Measurements from ENCODE around the gene HLA-DQB1.

HLA-DQB1 gene

GRCh38 chr6:32622545-32623401, 43.7 kb downstream of the HLA-DQB1 start:
- no CpG with 5 or more reads among the region's 1 CpG for WGBS
- H3K27me3 ChIP-seq (ENCODE audit: control insufficient read depth in 1 of 2, insufficient read depth in 1 of 2, low read length in 2 of 2): no peaks in the 10 kb centered on the region
- H3K23ac ChIP-seq (ENCODE audit: low read length in 2 of 2): no peak overlapping the region
- H2BK15ac ChIP-seq (ENCODE audit: low read depth, poor library complexity, severe bottlenecking): no peak overlapping the region
- H2AK5ac ChIP-seq (ENCODE audit: low read length, severe bottlenecking): no peak overlapping the region
- no peaks in the 10 kb centered on the region for H3K4me1 ChIP-seq (ENCODE audit: control insufficient read depth, insufficient read depth, low read depth, low read length)
- H2BK5ac ChIP-seq (ENCODE audit: low read depth, low read length, poor library complexity, severe bottlenecking): no peak overlapping the region
- peaks cover 6% of the 10 kb centered on the region for H3K9me3 ChIP-seq (ENCODE audit: control insufficient read depth, low read length)
- H3K4me2 ChIP-seq (ENCODE audit: low read length, poor library complexity, severe bottlenecking): no peak overlapping the region
- no peak overlapping the region for H3K27ac ChIP-seq (ENCODE audit: low read length, poor library complexity, severe bottlenecking)
- H2BK120ac ChIP-seq (ENCODE audit: low read depth, low read length): no peak overlapping the region
- no peak overlapping the region for H3K9ac ChIP-seq (ENCODE audit: low read length)
- no peaks in the 10 kb centered on the region for H3K36me3 ChIP-seq (ENCODE audit: control insufficient read depth in 1 of 2, insufficient read depth in 2 of 2, low read depth in 1 of 2, low read length in 2 of 2)
- no peak overlapping the region for H3K18ac ChIP-seq (ENCODE audit: low read depth in 1 of 2, low read length in 2 of 2)
- no peak overlapping the region for H2BK12ac ChIP-seq (ENCODE audit: low read length in 2 of 2)
- H3K14ac ChIP-seq (ENCODE audit: low read length in 2 of 2): no peak overlapping the region
- H4K8ac ChIP-seq (ENCODE audit: low read length): no peak overlapping the region
- H3K4ac ChIP-seq (ENCODE audit: low read depth in 1 of 2, low read length in 2 of 2): no peak overlapping the region
- H3K4me3 ChIP-seq (ENCODE audit: insufficient read depth in 1 of 2, low read depth in 1 of 2, low read length in 2 of 2): no peak overlapping the region
- DNase-seq: peak; percentile 32
- H2AFZ ChIP-seq (ENCODE audit: low read depth, low read length): no peak overlapping the region
- H4K91ac ChIP-seq (ENCODE audit: low read length): no peak overlapping the region
- H3K79me1 ChIP-seq (replicated peaks; ENCODE audit: low read length, poor library complexity, severe bottlenecking): no peaks in the 10 kb centered on the region

GRCh38 chr6:32621372-32621771, 45.1 kb downstream of the HLA-DQB1 start:
- WGBS: 91% methylated on average over 2 of the region's 3 CpGs
- Histone ChIP-seq H4K91ac (ENCODE audit: low read length) (no peak overlapping the region), H3K14ac (ENCODE audit: low read length in 2 of 2) (no peak overlapping the region), H3K27ac (ENCODE audit: low read length, poor library complexity, severe bottlenecking) (no peak overlapping the region), H3K18ac (ENCODE audit: low read depth in 1 of 2, low read length in 2 of 2) (no peak overlapping the region), H3K4ac (ENCODE audit: low read depth in 1 of 2, low read length in 2 of 2) (no peak overlapping the region), H3K4me2 (ENCODE audit: low read length, poor library complexity, severe bottlenecking) (no peak overlapping the region), H3K36me3 (ENCODE audit: control insufficient read depth in 1 of 2, insufficient read depth in 2 of 2, low read depth in 1 of 2, low read length in 2 of 2) (no peaks in the 10 kb centered on the region), H2AK5ac (ENCODE audit: low read length, severe bottlenecking) (no peak overlapping the region), H3K79me1 (replicated peaks; ENCODE audit: low read length, poor library complexity, severe bottlenecking) (no peaks in the 10 kb centered on the region), H3K23ac (ENCODE audit: low read length in 2 of 2) (no peak overlapping the region), H3K4me1 (ENCODE audit: control insufficient read depth, insufficient read depth, low read depth, low read length) (no peaks in the 10 kb centered on the region), H2AFZ (ENCODE audit: low read depth, low read length) (no peak overlapping the region), H2BK5ac (ENCODE audit: low read depth, low read length, poor library complexity, severe bottlenecking) (no peak overlapping the region), H3K27me3 (ENCODE audit: control insufficient read depth in 1 of 2, insufficient read depth in 1 of 2, low read length in 2 of 2) (no peaks in the 10 kb centered on the region), H2BK120ac (ENCODE audit: low read depth, low read length) (no peak overlapping the region), H3K9ac (ENCODE audit: low read length) (no peak overlapping the region), H3K4me3 (ENCODE audit: insufficient read depth in 1 of 2, low read depth in 1 of 2, low read length in 2 of 2) (no peak overlapping the region), H2BK12ac (ENCODE audit: low read length in 2 of 2) (no peak overlapping the region), H2BK15ac (ENCODE audit: low read depth, poor library complexity, severe bottlenecking) (no peak overlapping the region), H4K8ac (ENCODE audit: low read length) (no peak overlapping the region), H3K9me3 (ENCODE audit: control insufficient read depth, low read length) (peaks cover 10% of the 10 kb centered on the region)
- no peak for DNase-seq

DNA sequence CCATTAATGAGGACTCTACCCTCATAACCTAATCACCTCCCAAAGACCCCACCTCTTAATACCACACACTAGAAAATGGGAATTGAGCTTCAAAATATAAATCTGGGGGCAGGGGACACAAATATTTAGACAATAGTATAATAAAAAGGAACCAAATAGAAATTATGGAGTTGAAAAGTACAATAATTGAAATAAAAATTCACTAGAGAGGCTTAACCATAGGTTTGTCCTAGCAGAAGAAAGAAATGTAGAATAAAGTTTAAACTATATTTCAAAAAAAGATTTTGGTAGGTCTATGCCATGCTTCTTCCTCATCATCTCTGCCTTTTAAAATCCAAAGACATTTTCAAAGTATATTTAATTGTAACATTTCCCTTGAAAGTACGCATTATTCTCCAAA, 48.7 kb downstream of the HLA-DQB1 start:
- no peak for DNase-seq
- Histone ChIP-seq H3K27me3 (ENCODE audit: control insufficient read depth in 1 of 2, insufficient read depth in 1 of 2, low read length in 2 of 2) (no peaks in the 10 kb centered on the region), H2BK120ac (ENCODE audit: low read depth, low read length) (no peak overlapping the region), H3K4ac (ENCODE audit: low read depth in 1 of 2, low read length in 2 of 2) (no peak overlapping the region), H3K4me2 (ENCODE audit: low read length, poor library complexity, severe bottlenecking) (no peak overlapping the region), H3K4me3 (ENCODE audit: insufficient read depth in 1 of 2, low read depth in 1 of 2, low read length in 2 of 2) (no peak overlapping the region), H3K14ac (ENCODE audit: low read length in 2 of 2) (no peak overlapping the region), H2BK12ac (ENCODE audit: low read length in 2 of 2) (no peak overlapping the region), H3K79me1 (replicated peaks; ENCODE audit: low read length, poor library complexity, severe bottlenecking) (no peaks in the 10 kb centered on the region), H4K8ac (ENCODE audit: low read length) (no peak overlapping the region), H3K9ac (ENCODE audit: low read length) (no peak overlapping the region), H3K18ac (ENCODE audit: low read depth in 1 of 2, low read length in 2 of 2) (no peak overlapping the region), H3K23ac (ENCODE audit: low read length in 2 of 2) (no peak overlapping the region), H3K4me1 (ENCODE audit: control insufficient read depth, insufficient read depth, low read depth, low read length) (no peaks in the 10 kb centered on the region), H2AK5ac (ENCODE audit: low read length, severe bottlenecking) (no peak overlapping the region), H2BK5ac (ENCODE audit: low read depth, low read length, poor library complexity, severe bottlenecking) (no peak overlapping the region), H3K9me3 (ENCODE audit: control insufficient read depth, low read length) (peaks cover 10% of the 10 kb centered on the region), H4K91ac (ENCODE audit: low read length) (no peak overlapping the region), H2BK15ac (ENCODE audit: low read depth, poor library complexity, severe bottlenecking) (no peak overlapping the region), H2AFZ (ENCODE audit: low read depth, low read length) (no peak overlapping the region), H3K36me3 (ENCODE audit: control insufficient read depth in 1 of 2, insufficient read depth in 2 of 2, low read depth in 1 of 2, low read length in 2 of 2) (no peaks in the 10 kb centered on the region), H3K27ac (ENCODE audit: low read length, poor library complexity, severe bottlenecking) (no peak overlapping the region)
- 71% methylated on average over 1 of the region's 1 CpG for WGBS

DNA sequence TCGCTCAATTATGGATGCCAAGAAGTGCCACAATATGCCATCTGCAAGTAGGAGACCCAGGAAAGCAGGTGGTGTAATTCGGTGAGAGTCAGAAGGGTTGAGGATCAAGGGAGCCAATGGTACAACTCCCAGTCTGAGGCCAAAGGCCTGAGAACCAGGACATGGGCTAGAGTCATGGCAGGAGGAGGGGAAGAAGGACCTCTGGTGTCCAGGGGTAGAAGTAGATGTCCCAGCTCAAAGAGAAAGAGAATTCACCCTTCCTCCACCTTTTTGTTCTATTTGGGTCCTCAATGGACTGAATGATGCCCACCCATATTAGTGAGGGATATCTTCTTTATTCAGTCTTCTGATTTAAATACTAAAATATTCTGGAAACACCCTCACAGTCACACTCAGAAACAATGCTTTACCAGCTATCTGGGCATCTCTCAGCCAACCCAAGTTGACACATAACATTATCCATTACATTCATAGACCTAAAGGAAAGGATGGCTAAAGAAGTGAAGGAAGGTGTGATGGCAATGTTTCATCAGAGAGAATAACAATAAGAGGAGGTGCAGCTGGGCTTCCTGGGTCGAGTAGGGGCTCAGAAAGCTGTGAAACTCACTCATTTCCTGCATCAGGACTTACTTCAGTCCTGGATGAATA, 50.4 kb downstream of the HLA-DQB1 start:
- Histone ChIP-seq H3K9me3 (ENCODE audit: control insufficient read depth, low read length) (peaks cover 10% of the 10 kb centered on the region), H2AK5ac (ENCODE audit: low read length, severe bottlenecking) (no peak overlapping the region), H2BK15ac (ENCODE audit: low read depth, poor library complexity, severe bottlenecking) (no peak overlapping the region), H2BK120ac (ENCODE audit: low read depth, low read length) (no peak overlapping the region), H3K14ac (ENCODE audit: low read length in 2 of 2) (no peak overlapping the region), H3K18ac (ENCODE audit: low read depth in 1 of 2, low read length in 2 of 2) (no peak overlapping the region), H3K36me3 (ENCODE audit: control insufficient read depth in 1 of 2, insufficient read depth in 2 of 2, low read depth in 1 of 2, low read length in 2 of 2) (no peaks in the 10 kb centered on the region), H4K8ac (ENCODE audit: low read length) (no peak overlapping the region), H3K4me2 (ENCODE audit: low read length, poor library complexity, severe bottlenecking) (no peak overlapping the region), H3K9ac (ENCODE audit: low read length) (no peak overlapping the region), H2BK5ac (ENCODE audit: low read depth, low read length, poor library complexity, severe bottlenecking) (no peak overlapping the region), H4K91ac (ENCODE audit: low read length) (no peak overlapping the region), H3K27me3 (ENCODE audit: control insufficient read depth in 1 of 2, insufficient read depth in 1 of 2, low read length in 2 of 2) (no peaks in the 10 kb centered on the region), H2BK12ac (ENCODE audit: low read length in 2 of 2) (no peak overlapping the region), H3K4ac (ENCODE audit: low read depth in 1 of 2, low read length in 2 of 2) (no peak overlapping the region), H3K4me1 (ENCODE audit: control insufficient read depth, insufficient read depth, low read depth, low read length) (no peaks in the 10 kb centered on the region), H3K79me1 (replicated peaks; ENCODE audit: low read length, poor library complexity, severe bottlenecking) (no peaks in the 10 kb centered on the region), H2AFZ (ENCODE audit: low read depth, low read length) (no peak overlapping the region), H3K23ac (ENCODE audit: low read length in 2 of 2) (no peak overlapping the region), H3K4me3 (ENCODE audit: insufficient read depth in 1 of 2, low read depth in 1 of 2, low read length in 2 of 2) (no peak overlapping the region), H3K27ac (ENCODE audit: low read length, poor library complexity, severe bottlenecking) (no peak overlapping the region)
- WGBS: 29% methylated on average over 3 of the region's 3 CpGs
- no peak for DNase-seq
